AG04450 (cell line): ENCODE data around the gene KSR2. TPM values are rescaled to one million over a fixed set of nuclear protein-coding genes. Genes with fewer than 3 reads are reported as not detected.

Source experiments
- CTCF ChIA-PET: fragments of 300-600, 350-600 bp; formaldehyde crosslinking; extraction: SDS; loops from one replicate; lab custom pipeline; 2022; ENCODE audit warnings: antibody characterized with exemption, inconsistent platforms; lab: Charles Lee
- POLR2A ChIA-PET: fragments of 350-600 bp; formaldehyde crosslinking; extraction: SDS; loops from one replicate; lab custom pipeline; 2021; ENCODE audit warnings: antibody characterized with exemption, inconsistent platforms; lab: Yijun Ruan, JAX
- DNase-seq: peaks from one replicate; pipeline ENCODE4 v3.0.0-alpha.2; 2011; ENCODE audit warnings: low read depth, low spot score
- H3K27ac ChIP-seq: one replicate; pipeline ENCODE4 v1.5.1; 2012; ENCODE audit warnings: low read depth, low read length, control low read depth
- H3K27me3 ChIP-seq: one replicate; pipeline ENCODE4 v1.6.0; 2012; ENCODE audit warnings: low read length; ENCODE audit not compliant: control insufficient read depth, insufficient read depth
- H3K4me3 ChIP-seq: 2 replicates; pipeline ENCODE4 v1.5.1; 2011; ENCODE audit warnings: mild to moderate bottlenecking, low read depth, low read length, control low read depth
- H3K9me3 ChIP-seq: 2 replicates; pipeline ENCODE4 v1.5.1; 2012; ENCODE audit warnings: low read length; ENCODE audit not compliant: control insufficient read depth, insufficient read depth
- CTCF ChIP-seq: IDR thresholded peaks from 2 replicates; pipeline ENCODE4 v1.5.1; 2011; ENCODE audit warnings: low read depth, low read length, control low read depth, inconsistent platforms
- polyA plus RNA-seq: library from polyadenylated mRNA; depleted of rRNA; stranded (reverse); fragments of >200 nt; gene quantifications from 2 replicates; pipeline ENCODE4 v1.2.3, GENCODE V29; 2011

KSR2 gene
- polyA plus RNA-seq, 1 experiment: not detected

- peaks cover 31% of the 10 kb centered on the region for H3K9me3 ChIP-seq
- no peaks in the 10 kb centered on the region for H3K27me3 ChIP-seq
- ChIA-PET POLR2A (no interaction called here), CTCF (no interaction called here)
- H3K27ac ChIP-seq: no peak overlapping the region
- no peak for TF ChIP-seq CTCF
- no peak for DNase-seq
- H3K4me3 ChIP-seq: no peak overlapping the region
Observed at GRCh38 chr12:117789195-117789912, 179.4 kb downstream of the KSR2 start.

- POLR2A ChIA-PET: no interaction called here
- H3K4me3 ChIP-seq: no peak overlapping the region
- H3K9me3 ChIP-seq: peaks cover 6% of the 10 kb centered on the region; the same call in 1 of the 2 replicates
- H3K27ac ChIP-seq: no peak overlapping the region
- CTCF ChIA-PET: no interaction called here
- no peaks in the 10 kb centered on the region for H3K27me3 ChIP-seq
- no peak for TF ChIP-seq CTCF
- no peak for DNase-seq
Observed at GRCh38 chr12:117778656-117779055, 190.1 kb downstream of the KSR2 start.

- H3K9me3 ChIP-seq: peaks cover 21% of the 10 kb centered on the region
- DNase-seq: no peak
- no peaks in the 10 kb centered on the region for H3K27me3 ChIP-seq
- H3K4me3 ChIP-seq: no peak overlapping the region
- TF ChIP-seq CTCF: no peak
- POLR2A ChIA-PET: no interaction called here
- CTCF ChIA-PET: no interaction called here
- H3K27ac ChIP-seq: no peak overlapping the region
Observed at GRCh38 chr12:117774941-117775775, 193.6 kb downstream of the KSR2 start.

GRCh38 chr12:117768860-117769259 is 199.9 kb downstream of the KSR2 start:
- CTCF ChIA-PET: no interaction called here
- POLR2A ChIA-PET: no interaction called here
- DNase-seq: no peak

More at GRCh38 chr12:117768860-117769259, 199.9 kb downstream of the KSR2 start:
- no peak overlapping the region for H3K4me3 ChIP-seq
- no peak overlapping the region for H3K27ac ChIP-seq
- no peak for TF ChIP-seq CTCF
- peaks cover 42% of the 10 kb centered on the region for H3K9me3 ChIP-seq
- no peaks in the 10 kb centered on the region for H3K27me3 ChIP-seq
